Spleen (tissue), 11 donors: Measurements from ENCODE around the gene SLX4. TPM values are rescaled to one million over a fixed set of nuclear protein-coding genes. Genes with fewer than 3 reads are reported as not detected.

ENCODE experiments used
- DNase-seq: peaks from one replicate; pipeline ENCODE4 v3.0.0-alpha.2; 2020
- H3K27ac ChIP-seq, 8 donors: fragments of 200-600 bp; sonication (generic) in 7 of 8; 1 replicate in 4 of 8; 2 replicates in 4 of 8; pipeline versions ENCODE4 v1.5.0 to v1.8.0; 2016 to 2021; ENCODE audit warnings: inconsistent platforms in 4 of 8, mild to moderate bottlenecking in 4 of 8, moderate library complexity in 1 of 8
- H3K27me3 ChIP-seq, 7 donors: fragments of 200-600 bp; sonication (generic) in 6 of 7; replicated peaks in 1 of 7; 1 replicate in 4 of 7; 2 replicates in 3 of 7; pipeline versions ENCODE4 v1.5.0 to v1.8.0; 2016 to 2021; ENCODE audit warnings: inconsistent platforms in 3 of 7, mild to moderate bottlenecking in 1 of 7
- H3K36me3 ChIP-seq, 6 donors: fragments of 200-600 bp; sonication (generic) in 5 of 6; 1 replicate in 4 of 6; 2 replicates in 2 of 6; pipeline versions ENCODE4 v1.5.0 to v1.8.0; 2016 to 2021; ENCODE audit warnings: inconsistent platforms in 2 of 6
- H3K4me1 ChIP-seq, 6 donors: fragments of 200-600 bp; sonication (generic) in 5 of 6; 1 replicate in 3 of 6; 2 replicates in 3 of 6; pipeline versions ENCODE4 v1.5.0 to v1.8.0; 2016 to 2021; ENCODE audit warnings: inconsistent platforms in 3 of 6
- H3K4me3 ChIP-seq, 8 donors: fragments of 200-600 bp; sonication (generic) in 7 of 8; 1 replicate in 4 of 8; 2 replicates in 4 of 8; pipeline versions ENCODE4 v1.5.0 to v1.8.0; 2016 to 2021; ENCODE audit warnings: inconsistent platforms in 4 of 8, mild to moderate bottlenecking in 4 of 8, moderate library complexity in 2 of 8
- H3K9me3 ChIP-seq, 8 donors: fragments of 200-600 bp; sonication (generic) in 7 of 8; 1 replicate in 4 of 8; 2 replicates in 4 of 8; pipeline versions ENCODE4 v1.5.0 to v1.8.0; 2016 to 2021; ENCODE audit warnings: inconsistent platforms in 4 of 8
- POLR2A ChIP-seq, 3 donors: fragments of 450-650 bp; IDR thresholded peaks; one replicate each; pipeline ENCODE4 v1.5.1; 2017; ENCODE audit warnings: antibody characterized with exemption in 3 of 3, mild to moderate bottlenecking in 1 of 3
- POLR2AphosphoS5 ChIP-seq, 3 donors: sonication (generic); formaldehyde crosslinking; IDR thresholded peaks; one replicate each; pipeline ENCODE4 v1.5.1; 2017; ENCODE audit warnings: antibody characterized with exemption in 3 of 3
- WGBS, 5 donors: extraction: QIAGEN DNeasy Blood & Tissue Kit in 3 of 5; methylation state at CpG; one replicate each; pipeline versions ENCODE4 v1.1.5 to v1.1.7; 2013 to 2018; 5-methylcytosine and 5-hydroxymethylcytosine counted together
- intact Hi-C: fragments of 100-400 bp; cut with DNase I; formaldehyde crosslinking; loops from one replicate; pipeline ENCODE4 v1.15.0; 2023; ENCODE audit warnings: low total_unique reads
- polyA plus RNA-seq, 3 donors: library from polyadenylated mRNA; stranded (reverse); fragments of 200-250 nt; gene quantifications; one replicate each; pipeline ENCODE4 v1.2.1, GENCODE V29; 2013
- total RNA-seq, 7 donors: library from RNA; depleted of rRNA in 3 of 7; stranded (reverse); fragments of >200 nt in 3 of 7; fragmentation: NEBNext Ultra II Directional in 4 of 7; extraction: Animal tissue kit (Norgen Biotek cat#: 25700) in 4 of 7; gene quantifications; one replicate each; pipeline versions ENCODE4 v1.1.0 to v1.2.1, GENCODE V29; 2016 to 2021
- TF ChIP-seq, protein P1 (sequence below), 11 experiments: fragments of 200-600 bp in 7 of 11; fragments of 450-650 bp in 4 of 11; sonication (generic) in 4 of 11; IDR thresholded peaks in 8 of 11; conservative IDR thresholded peaks in 3 of 11; 1 replicate in 7 of 11; 2 replicates in 4 of 11; pipeline versions ENCODE4 v1.4.0 to v1.8.0; 2016 to 2021; ENCODE audit warnings: antibody characterized with exemption in 11 of 11, inconsistent platforms in 4 of 11, mild to moderate bottlenecking in 1 of 11
- donor health status: healthy with polysubstance abuse.
- donor health status: DM: no; HTN: no; CAD: no; lungs with moderate emphysema.
- donor health status: DM: no; HTN: no; CAD: no.
- donor health status: Bipolar disorder and iron deficiency.
- donor health status: healthy.
- donor health status: DM: no; HTN: no; CAD: no.
- donor health status: DM: yes; HTN: yes; CAD: no.

The SLX4 gene
- total and polyA plus RNA-seq, 10 donors: 1.8 to 8.8 (median 7.0) TPM

DNA sequence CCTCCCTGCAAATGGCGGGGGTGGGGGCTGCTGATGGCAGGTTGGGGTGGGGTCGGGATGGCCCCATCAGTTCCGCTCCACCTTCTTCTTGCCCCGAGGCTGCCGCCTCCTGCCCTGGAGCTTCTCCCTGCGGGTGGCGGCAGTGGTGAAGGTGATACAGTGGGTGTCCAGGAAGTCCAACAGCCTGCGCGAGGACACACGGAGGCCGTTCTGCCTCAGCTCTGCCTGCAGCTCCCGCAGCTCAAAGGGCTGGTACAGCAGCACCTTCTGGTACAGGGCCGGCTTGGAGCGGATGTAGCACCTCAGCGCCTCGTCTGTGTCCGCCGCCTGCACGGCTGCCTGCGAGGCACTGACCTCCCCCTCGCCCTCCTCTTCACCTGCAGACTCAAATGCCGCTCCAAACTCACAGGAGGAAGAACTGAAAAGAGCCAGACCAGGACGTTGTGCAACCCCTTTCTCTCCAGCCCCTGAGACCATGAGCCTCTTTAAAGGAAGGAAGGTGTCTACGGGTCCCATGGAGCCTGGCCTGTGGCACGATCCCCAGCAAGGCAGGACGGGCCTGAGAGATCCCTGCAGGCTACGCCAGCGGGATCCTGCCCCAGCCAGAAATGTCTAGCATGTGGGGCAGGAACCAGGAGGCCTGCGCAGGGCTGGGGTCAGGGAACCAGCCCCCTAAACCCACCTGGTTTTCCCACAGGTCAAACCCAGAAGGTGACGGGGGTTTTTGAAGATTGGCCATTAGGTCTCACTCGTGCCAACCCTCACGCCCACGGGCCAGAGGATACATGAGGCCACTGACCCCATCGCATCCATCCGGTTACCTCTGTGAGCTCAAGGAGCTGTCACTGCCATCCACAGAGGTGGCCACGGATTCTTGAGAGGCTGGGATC lies 28.9 kb downstream of the SLX4 start:
- 88 to 94% (median 92%) methylated on average over 34 to 36 of the region's 36 CpGs for WGBS, 5 donors
- no peak for DNase-seq
- TF ChIP-seq, protein P1, sequence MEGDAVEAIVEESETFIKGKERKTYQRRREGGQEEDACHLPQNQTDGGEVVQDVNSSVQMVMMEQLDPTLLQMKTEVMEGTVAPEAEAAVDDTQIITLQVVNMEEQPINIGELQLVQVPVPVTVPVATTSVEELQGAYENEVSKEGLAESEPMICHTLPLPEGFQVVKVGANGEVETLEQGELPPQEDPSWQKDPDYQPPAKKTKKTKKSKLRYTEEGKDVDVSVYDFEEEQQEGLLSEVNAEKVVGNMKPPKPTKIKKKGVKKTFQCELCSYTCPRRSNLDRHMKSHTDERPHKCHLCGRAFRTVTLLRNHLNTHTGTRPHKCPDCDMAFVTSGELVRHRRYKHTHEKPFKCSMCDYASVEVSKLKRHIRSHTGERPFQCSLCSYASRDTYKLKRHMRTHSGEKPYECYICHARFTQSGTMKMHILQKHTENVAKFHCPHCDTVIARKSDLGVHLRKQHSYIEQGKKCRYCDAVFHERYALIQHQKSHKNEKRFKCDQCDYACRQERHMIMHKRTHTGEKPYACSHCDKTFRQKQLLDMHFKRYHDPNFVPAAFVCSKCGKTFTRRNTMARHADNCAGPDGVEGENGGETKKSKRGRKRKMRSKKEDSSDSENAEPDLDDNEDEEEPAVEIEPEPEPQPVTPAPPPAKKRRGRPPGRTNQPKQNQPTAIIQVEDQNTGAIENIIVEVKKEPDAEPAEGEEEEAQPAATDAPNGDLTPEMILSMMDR (IDR thresholded peaks at IDR 0.05 in 8 of 11, conservative IDR thresholded peaks at IDR 0.05 in 3 of 11): no peak
- TF ChIP-seq POLR2A (IDR thresholded peaks at IDR 0.05): no peak
- no peak for TF ChIP-seq POLR2AphosphoS5 (IDR thresholded peaks at IDR 0.05)
- Histone ChIP-seq H3K36me3 (peaks cover 0 to 44% (median 18%) of the 10 kb centered on the region in 6 donors), H3K27me3 (peaks cover 0 to 6% (median 0%) of the 10 kb centered on the region in 7 donors), H3K27ac (no peak overlapping the region), H3K9me3 (no peaks in the 10 kb centered on the region), H3K4me1 (peaks cover 26 to 45% (median 34%) of the 10 kb centered on the region in 6 donors), H3K4me3 (no peak overlapping the region)
- intact Hi-C loops: no loop called here

DNA sequence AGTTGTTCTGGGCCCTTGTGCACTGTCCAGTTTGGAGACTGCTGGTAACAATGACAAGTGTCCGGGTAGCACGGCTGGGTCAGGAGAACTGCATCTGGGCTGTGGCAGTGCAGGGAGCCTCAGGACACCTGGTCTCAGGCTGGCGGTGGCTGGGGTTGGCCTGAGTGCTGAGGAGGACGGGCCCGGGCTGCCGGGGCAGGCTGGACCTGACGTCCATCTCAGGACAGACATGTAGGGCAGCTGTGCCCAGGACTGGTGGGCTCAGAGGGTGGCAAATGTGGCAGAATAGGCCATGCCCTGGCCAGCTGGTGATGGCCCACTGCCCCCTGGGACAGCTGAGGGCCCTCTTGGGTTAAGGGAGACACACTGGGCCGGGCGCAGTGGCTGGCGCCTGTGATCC lies 30.0 kb downstream of the SLX4 start:
- Histone ChIP-seq H3K4me1 (peaks cover 26 to 47% (median 42%) of the 10 kb centered on the region in 6 donors), H3K4me3 (no peak overlapping the region), H3K27me3 (peaks cover 0 to 6% (median 0%) of the 10 kb centered on the region in 7 donors), H3K9me3 (no peaks in the 10 kb centered on the region), H3K36me3 (peaks cover 0 to 40% (median 18%) of the 10 kb centered on the region in 6 donors), H3K27ac (no peak overlapping the region)
- intact Hi-C loops: no loop called here
- TF ChIP-seq POLR2AphosphoS5 (IDR thresholded peaks at IDR 0.05) (no peak), POLR2A (IDR thresholded peaks at IDR 0.05) (no peak)
- TF ChIP-seq, protein P1 (IDR thresholded peaks at IDR 0.05 in 8 of 11, conservative IDR thresholded peaks at IDR 0.05 in 3 of 11): no peak
- WGBS, 5 donors: 95 to 98% (median 97%) methylated on average over 10 of the region's 10 CpGs
- DNase-seq: no peak

DNA sequence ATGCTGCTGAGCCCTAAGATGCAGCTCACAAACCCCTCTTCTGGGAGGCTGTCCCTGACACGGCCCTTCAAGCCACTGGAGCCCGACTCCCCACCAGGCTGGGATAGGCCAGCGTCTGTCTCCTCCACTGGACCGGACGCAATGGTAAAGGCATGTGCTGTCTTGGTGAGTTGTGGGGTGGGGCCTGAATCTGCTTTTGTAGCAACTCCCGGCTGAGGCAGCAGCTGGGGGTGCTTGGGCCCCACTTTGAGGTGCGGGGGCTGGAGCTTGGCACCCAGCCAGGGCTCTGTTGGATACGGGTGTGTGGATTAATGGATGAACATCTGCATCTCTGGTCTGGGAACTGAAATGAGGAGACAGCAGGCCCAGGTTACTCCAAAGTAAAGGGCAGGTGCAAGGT lies 30.7 kb downstream of the SLX4 start:
- Histone ChIP-seq H3K36me3 (peaks cover 0 to 40% (median 18%) of the 10 kb centered on the region in 6 donors), H3K27me3 (peaks cover 0 to 6% (median 0%) of the 10 kb centered on the region in 7 donors), H3K9me3 (no peaks in the 10 kb centered on the region), H3K4me3 (no peak overlapping the region), H3K27ac (peak overlapping the region in 3 of 8 donors; percentile 83 to 91 (median 85)), H3K4me1 (peaks cover 26 to 54% (median 45%) of the 10 kb centered on the region in 6 donors)
- 41 to 73% (median 67%) methylated on average over 8 of the region's 8 CpGs for WGBS, 5 donors
- TF ChIP-seq, protein P1 (IDR thresholded peaks at IDR 0.05 in 8 of 11, conservative IDR thresholded peaks at IDR 0.05 in 3 of 11): no peak
- no peak for TF ChIP-seq POLR2AphosphoS5 (IDR thresholded peaks at IDR 0.05)
- TF ChIP-seq POLR2A (IDR thresholded peaks at IDR 0.05): no peak
- intact Hi-C loops: no loop called here
- DNase-seq: no peak

DNA sequence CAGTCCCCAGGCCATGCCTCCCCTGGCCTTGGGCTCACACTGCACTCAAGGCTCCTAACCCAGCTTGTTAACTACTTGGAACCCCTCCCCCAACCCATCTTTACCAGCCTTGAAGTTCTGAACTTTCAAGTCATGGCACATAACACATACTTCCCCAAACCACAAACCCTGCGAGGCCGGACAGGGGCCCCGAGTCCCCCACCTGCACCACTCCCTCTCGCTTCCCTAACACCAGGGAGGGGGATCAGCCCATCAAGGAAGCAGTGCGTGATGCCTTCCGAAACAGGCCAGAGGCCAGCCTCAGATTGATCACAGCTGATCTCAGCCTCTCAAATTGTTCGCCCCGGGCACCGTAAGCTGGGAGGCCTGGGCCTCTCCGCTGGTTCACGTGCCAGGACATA lies 31.2 kb downstream of the SLX4 start:
- TF ChIP-seq POLR2A (IDR thresholded peaks at IDR 0.05) (no peak), POLR2AphosphoS5 (IDR thresholded peaks at IDR 0.05) (peak in 2 of 3 donors; percentile 7 to 37)
- H3K9me3 ChIP-seq: no peaks in the 10 kb centered on the region
- intact Hi-C loops: no loop called here
- 39 to 56% (median 41%) methylated on average over 8 to 11 of the region's 11 CpGs for WGBS, 5 donors
- peaks cover 0 to 6% (median 0%) of the 10 kb centered on the region in 7 donors for H3K27me3 ChIP-seq
- no peak overlapping the region for H3K4me3 ChIP-seq
- peaks cover 26 to 59% (median 49%) of the 10 kb centered on the region in 6 donors for H3K4me1 ChIP-seq
- peak overlapping the region in 5 of 8 donors; percentile 77 to 91 (median 85) for H3K27ac ChIP-seq
- peaks cover 0 to 40% (median 18%) of the 10 kb centered on the region in 6 donors for H3K36me3 ChIP-seq
- DNase-seq: no peak
